GM12864 (cell line): ENCODE results near the gene NLE1.

Source experiments
- DNase-seq: peaks from one replicate; pipeline ENCODE4 v3.0.0-alpha.2; 2011; ENCODE audit warnings: low read depth
- H3K4me3 ChIP-seq: 2 replicates; pipeline ENCODE4 v1.5.1; 2011; ENCODE audit warnings: mild to moderate bottlenecking, low read depth, low read length, control low read depth
- TF ChIP-seq, protein P1 (sequence below): IDR thresholded peaks from 2 replicates; pipeline ENCODE4 v1.5.1; 2011; ENCODE audit warnings: low read depth, mild to moderate bottlenecking, moderate library complexity, low read length, control low read depth, inconsistent platforms; ENCODE audit errors: missing control alignments

The NLE1 gene

DNA sequence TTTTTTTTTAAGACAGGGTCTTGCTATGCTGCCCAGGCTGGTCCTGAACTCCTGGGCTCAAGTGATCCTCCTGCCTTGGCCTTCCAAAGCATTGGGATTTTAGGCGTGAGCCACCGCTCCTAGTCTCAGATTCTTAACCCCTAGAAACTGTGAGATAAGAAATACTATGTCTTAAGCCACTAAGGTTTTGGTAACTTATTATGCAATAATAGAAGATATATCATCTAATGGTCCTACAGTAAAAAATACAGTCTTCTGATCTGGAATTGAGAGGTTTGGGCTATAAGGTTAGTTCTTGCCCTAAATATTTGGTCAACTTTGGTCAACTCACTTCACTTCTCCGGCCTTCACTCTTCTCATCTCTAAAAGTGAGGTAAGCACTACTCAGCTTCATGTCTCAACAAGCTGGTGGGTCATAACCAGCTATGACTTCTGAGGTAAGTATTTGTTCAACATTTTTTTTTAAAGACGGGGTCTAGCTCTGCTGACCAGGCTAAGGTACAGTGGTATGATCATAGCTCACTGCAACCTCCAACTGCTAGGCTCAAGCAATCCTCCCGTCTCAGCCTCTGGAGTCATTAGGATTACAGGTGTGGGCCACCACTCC, 37.2 kb downstream of the NLE1 start:
- no peak overlapping the region for H3K4me3 ChIP-seq
- DNase-seq, result no peak
- TF ChIP-seq, protein P1, sequence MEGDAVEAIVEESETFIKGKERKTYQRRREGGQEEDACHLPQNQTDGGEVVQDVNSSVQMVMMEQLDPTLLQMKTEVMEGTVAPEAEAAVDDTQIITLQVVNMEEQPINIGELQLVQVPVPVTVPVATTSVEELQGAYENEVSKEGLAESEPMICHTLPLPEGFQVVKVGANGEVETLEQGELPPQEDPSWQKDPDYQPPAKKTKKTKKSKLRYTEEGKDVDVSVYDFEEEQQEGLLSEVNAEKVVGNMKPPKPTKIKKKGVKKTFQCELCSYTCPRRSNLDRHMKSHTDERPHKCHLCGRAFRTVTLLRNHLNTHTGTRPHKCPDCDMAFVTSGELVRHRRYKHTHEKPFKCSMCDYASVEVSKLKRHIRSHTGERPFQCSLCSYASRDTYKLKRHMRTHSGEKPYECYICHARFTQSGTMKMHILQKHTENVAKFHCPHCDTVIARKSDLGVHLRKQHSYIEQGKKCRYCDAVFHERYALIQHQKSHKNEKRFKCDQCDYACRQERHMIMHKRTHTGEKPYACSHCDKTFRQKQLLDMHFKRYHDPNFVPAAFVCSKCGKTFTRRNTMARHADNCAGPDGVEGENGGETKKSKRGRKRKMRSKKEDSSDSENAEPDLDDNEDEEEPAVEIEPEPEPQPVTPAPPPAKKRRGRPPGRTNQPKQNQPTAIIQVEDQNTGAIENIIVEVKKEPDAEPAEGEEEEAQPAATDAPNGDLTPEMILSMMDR, result no peak

DNA sequence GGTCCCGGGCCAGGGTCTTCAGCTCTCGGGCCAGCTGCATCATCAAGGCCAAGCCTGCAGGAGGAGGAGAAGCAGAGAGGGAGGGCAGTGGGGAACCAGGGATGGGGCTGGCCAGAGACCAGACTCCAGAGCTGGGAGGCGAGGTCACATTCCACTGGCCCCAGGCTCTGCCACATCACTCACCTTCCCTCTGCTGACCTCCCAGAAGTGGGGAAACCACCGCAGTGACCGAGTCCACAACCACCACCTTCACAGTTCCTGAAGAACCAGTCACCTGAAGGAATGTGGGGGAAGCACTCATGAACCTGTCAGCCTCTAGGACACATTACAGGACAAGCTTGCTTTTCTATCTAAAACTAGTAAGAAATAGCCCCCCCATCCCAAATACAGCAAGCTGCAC, 38.8 kb downstream of the NLE1 start:
- no peak for DNase-seq
- TF ChIP-seq, protein P1, result no peak
- no peak overlapping the region for H3K4me3 ChIP-seq

GRCh38 chr17:35101725-35102124, 40.4 kb downstream of the NLE1 start:
- DNase-seq, result no peak
- no peak overlapping the region for H3K4me3 ChIP-seq
- TF ChIP-seq, protein P1, result no peak

DNA sequence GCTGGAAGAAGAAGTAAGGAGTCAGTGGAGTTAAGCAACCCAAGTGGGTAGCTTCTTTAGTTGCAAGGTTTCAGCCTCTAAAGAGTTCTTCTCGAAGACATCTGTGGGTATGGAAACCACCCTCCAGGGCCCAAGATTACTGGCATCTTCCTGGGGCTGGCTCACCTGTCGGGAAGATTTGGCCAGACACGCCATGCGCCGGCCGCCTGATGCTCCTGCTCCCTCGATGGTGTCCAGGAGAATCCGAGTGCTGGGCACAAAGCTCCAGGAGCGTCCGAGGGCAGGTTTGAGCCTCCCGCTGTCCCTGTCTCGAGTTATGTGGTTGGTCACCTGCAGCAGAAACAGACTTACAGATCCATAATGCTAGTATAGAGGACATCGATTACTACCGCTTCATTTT, 41.1 kb downstream of the NLE1 start:
- no peak overlapping the region for H3K4me3 ChIP-seq
- TF ChIP-seq, protein P1, result no peak
- no peak for DNase-seq

DNA sequence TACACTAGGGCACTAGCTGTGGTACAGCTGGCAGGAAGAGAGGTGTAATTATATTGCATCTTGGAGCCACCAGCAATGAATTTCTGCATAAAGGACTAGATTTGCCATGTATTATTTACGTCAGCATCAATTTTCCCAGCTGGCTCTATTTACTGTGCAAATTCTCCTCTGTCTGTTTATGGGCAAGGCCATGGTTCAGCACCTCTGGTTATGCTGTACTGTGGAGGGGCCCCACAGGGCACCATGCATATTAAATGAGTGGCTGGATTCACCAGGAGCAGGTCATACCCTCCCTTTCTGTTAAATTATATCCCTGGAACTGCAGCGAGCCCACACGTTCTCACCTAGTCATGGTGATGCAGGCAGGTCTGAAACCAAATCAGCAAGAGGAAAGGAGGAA, 42.2 kb downstream of the NLE1 start:
- TF ChIP-seq, protein P1, result no peak
- H3K4me3 ChIP-seq, result no peak overlapping the region
- no peak for DNase-seq

GRCh38 chr17:35097776-35098175, 44.3 kb downstream of the NLE1 start:
- H3K4me3 ChIP-seq, result no peak overlapping the region
- no peak for DNase-seq
- TF ChIP-seq, protein P1, result no peak

GRCh38 chr17:35095741-35096140, 46.4 kb downstream of the NLE1 start:
- TF ChIP-seq, protein P1, result no peak
- no peak for DNase-seq
- H3K4me3 ChIP-seq, result no peak overlapping the region
